ENCODE measurements around the gene PTPRM. TPM values are rescaled to one million over a fixed set of nuclear protein-coding genes. Genes with fewer than 3 reads are reported as not detected.
A peak's percentile ranks its signal among the peaks of the same experiment; 100 is the strongest.

PTPRM gene
- total and polyA plus RNA-seq, 2 donors: 37.3 to 55.6 TPM

- no peak overlapping the region for H3K27ac ChIP-seq (ENCODE audit: low read depth in 1 of 2, low read length in 1 of 2)
- no peak overlapping the region for H3K4me3 ChIP-seq (ENCODE audit: low read length in 2 of 2)
- no peak for DNase-seq (ENCODE audit: low read depth in 6 of 9, low spot score in 9 of 9)
- no peaks in the 10 kb centered on the region for H3K27me3 ChIP-seq (ENCODE audit: control insufficient read depth in 2 of 2, insufficient read depth in 1 of 2, low read length in 1 of 2)
- H3K9me3 ChIP-seq (ENCODE audit: control insufficient read depth in 2 of 2, insufficient read depth in 1 of 2, low read length in 1 of 2): peaks cover 0 to 6% of the 10 kb centered on the region in 2 donors
- no peaks in the 10 kb centered on the region for H3K4me1 ChIP-seq (ENCODE audit: control insufficient read depth in 2 of 2, insufficient read depth in 2 of 2, low read length in 2 of 2)
- peaks cover 0 to 5% of the 10 kb centered on the region in 2 donors for H3K36me3 ChIP-seq (ENCODE audit: control insufficient read depth in 2 of 2, insufficient read depth in 2 of 2, low read length in 1 of 2)
- 97% methylated on average over 4 of the region's 4 CpGs for WGBS
Measured at GRCh38 chr18:7940971-7941370, 373.9 kb downstream of the PTPRM start.

GRCh38 chr18:7941533-7941932 is 374.4 kb downstream of the PTPRM start:
- H3K27me3 ChIP-seq (ENCODE audit: control insufficient read depth in 2 of 2, insufficient read depth in 1 of 2, low read length in 1 of 2): no peaks in the 10 kb centered on the region
- peak in 1 of 9 donors; percentile 10 for DNase-seq (ENCODE audit: low read depth in 6 of 9, low spot score in 9 of 9)
- H3K4me1 ChIP-seq (ENCODE audit: control insufficient read depth in 2 of 2, insufficient read depth in 2 of 2, low read length in 2 of 2): no peaks in the 10 kb centered on the region
- WGBS: 94% methylated on average over 6 of the region's 6 CpGs
- no peak overlapping the region for H3K27ac ChIP-seq (ENCODE audit: low read depth in 1 of 2, low read length in 1 of 2)
- H3K4me3 ChIP-seq (ENCODE audit: low read length in 2 of 2): no peak overlapping the region
- peaks cover 0 to 5% of the 10 kb centered on the region in 2 donors for H3K36me3 ChIP-seq (ENCODE audit: control insufficient read depth in 2 of 2, insufficient read depth in 2 of 2, low read length in 1 of 2)
- peaks cover 0 to 1% of the 10 kb centered on the region in 2 donors for H3K9me3 ChIP-seq (ENCODE audit: control insufficient read depth in 2 of 2, insufficient read depth in 1 of 2, low read length in 1 of 2)

DNA sequence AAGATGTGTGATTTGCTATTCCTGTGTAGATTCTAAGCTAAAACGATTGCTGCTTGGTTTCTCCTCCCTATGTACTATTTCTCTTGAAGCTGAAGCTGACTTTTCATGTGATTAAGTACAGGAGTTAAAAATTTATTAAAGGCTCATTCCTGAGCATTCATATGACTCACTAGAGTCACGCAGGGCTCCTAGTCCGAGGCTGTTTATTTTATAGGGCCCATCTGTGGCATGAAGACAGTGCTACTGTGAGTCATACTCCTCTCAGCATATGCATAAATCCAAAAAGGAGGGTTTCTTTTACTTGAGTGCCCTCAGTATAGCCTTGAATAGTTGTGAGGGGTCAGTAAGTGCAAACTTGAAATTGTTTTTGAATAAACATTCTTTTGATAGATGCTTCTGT is 378.8 kb downstream of the PTPRM start:
- Histone ChIP-seq H3K9me3 (ENCODE audit: control insufficient read depth in 2 of 2, insufficient read depth in 1 of 2, low read length in 1 of 2) (no peaks in the 10 kb centered on the region), H3K4me1 (ENCODE audit: control insufficient read depth in 2 of 2, insufficient read depth in 2 of 2, low read length in 2 of 2) (peaks cover 0 to 11% of the 10 kb centered on the region in 2 donors), H3K4me3 (ENCODE audit: low read length in 2 of 2) (no peak overlapping the region), H3K36me3 (ENCODE audit: control insufficient read depth in 2 of 2, insufficient read depth in 2 of 2, low read length in 1 of 2) (peaks cover 0 to 3% of the 10 kb centered on the region in 2 donors), H3K27ac (ENCODE audit: low read depth in 1 of 2, low read length in 1 of 2) (no peak overlapping the region), H3K27me3 (ENCODE audit: control insufficient read depth in 2 of 2, insufficient read depth in 1 of 2, low read length in 1 of 2) (no peaks in the 10 kb centered on the region)
- WGBS: 96% methylated on average over 3 of the region's 3 CpGs
- DNase-seq (ENCODE audit: low read depth in 6 of 9, low spot score in 9 of 9): no peak

- no peaks in the 10 kb centered on the region for H3K27me3 ChIP-seq (ENCODE audit: control insufficient read depth in 2 of 2, insufficient read depth in 1 of 2, low read length in 1 of 2)
- no peaks in the 10 kb centered on the region for H3K9me3 ChIP-seq (ENCODE audit: control insufficient read depth in 2 of 2, insufficient read depth in 1 of 2, low read length in 1 of 2)
- peak overlapping the region; percentile 16 to 17 for H3K4me3 ChIP-seq (ENCODE audit: low read length in 2 of 2)
- no peak overlapping the region for H3K27ac ChIP-seq (ENCODE audit: low read depth in 1 of 2, low read length in 1 of 2)
- peaks cover 0 to 11% of the 10 kb centered on the region in 2 donors for H3K4me1 ChIP-seq (ENCODE audit: control insufficient read depth in 2 of 2, insufficient read depth in 2 of 2, low read length in 2 of 2)
- 93% methylated on average over 7 of the region's 7 CpGs for WGBS
- DNase-seq (ENCODE audit: low read depth in 6 of 9, low spot score in 9 of 9): peak in 2 of 9 donors; percentile 14 to 52
- H3K36me3 ChIP-seq (ENCODE audit: control insufficient read depth in 2 of 2, insufficient read depth in 2 of 2, low read length in 1 of 2): peaks cover 0 to 3% of the 10 kb centered on the region in 2 donors
Measured at GRCh38 chr18:7946734-7947377, 379.7 kb downstream of the PTPRM start.

DNA sequence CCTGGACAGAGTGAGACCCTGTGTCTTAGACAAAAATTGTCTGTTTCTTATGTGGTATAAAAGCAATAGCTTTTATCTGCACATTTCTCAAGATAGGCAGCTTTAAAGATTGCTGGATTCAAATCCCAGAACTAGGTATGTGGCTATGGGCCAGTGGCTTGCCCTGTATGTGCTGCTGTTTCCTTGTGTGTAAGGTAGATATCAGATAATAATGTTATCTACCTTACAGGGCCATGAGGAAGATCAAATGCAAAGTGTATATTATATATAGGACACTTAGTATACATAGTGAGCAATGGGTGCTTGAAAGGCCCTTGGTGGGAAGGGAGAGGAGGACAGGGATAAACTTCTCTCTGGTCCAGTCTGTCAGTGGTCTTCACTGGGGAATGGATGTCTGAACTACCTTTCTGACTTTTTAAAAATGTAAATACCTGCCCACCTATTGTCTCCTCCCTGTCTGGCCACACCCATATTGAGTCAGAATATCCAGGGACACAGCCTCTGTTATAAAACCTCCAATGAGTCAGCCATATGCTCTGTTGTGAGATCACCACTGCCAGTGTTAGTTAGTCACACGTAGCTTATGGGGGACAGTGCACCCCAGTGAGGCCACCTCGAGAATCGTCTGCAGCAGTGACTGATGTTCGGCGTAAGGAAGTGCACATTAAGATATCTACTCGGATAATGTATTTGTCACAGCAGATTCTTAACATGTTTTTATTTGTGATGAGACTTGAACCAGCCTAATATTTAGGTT is 383.4 kb downstream of the PTPRM start:
- no peak overlapping the region for H3K27ac ChIP-seq (ENCODE audit: low read depth in 1 of 2, low read length in 1 of 2)
- no peak for DNase-seq (ENCODE audit: low read depth in 6 of 9, low spot score in 9 of 9)

GRCh38 chr18:7953095-7953958 is 386.2 kb downstream of the PTPRM start:
- 97% methylated on average over 8 of the region's 8 CpGs for WGBS
- Histone ChIP-seq H3K36me3 (ENCODE audit: control insufficient read depth in 2 of 2, insufficient read depth in 2 of 2, low read length in 1 of 2) (peaks cover 0 to 3% of the 10 kb centered on the region in 2 donors), H3K9me3 (ENCODE audit: control insufficient read depth in 2 of 2, insufficient read depth in 1 of 2, low read length in 1 of 2) (no peaks in the 10 kb centered on the region), H3K4me3 (ENCODE audit: low read length in 2 of 2) (no peak overlapping the region), H3K27ac (ENCODE audit: low read depth in 1 of 2, low read length in 1 of 2) (no peak overlapping the region), H3K4me1 (ENCODE audit: control insufficient read depth in 2 of 2, insufficient read depth in 2 of 2, low read length in 2 of 2) (no peaks in the 10 kb centered on the region), H3K27me3 (ENCODE audit: control insufficient read depth in 2 of 2, insufficient read depth in 1 of 2, low read length in 1 of 2) (no peaks in the 10 kb centered on the region)
- DNase-seq (ENCODE audit: low read depth in 6 of 9, low spot score in 9 of 9): no peak

More for the DNA sequence above, 383.4 kb downstream of the PTPRM start:
- 98% methylated on average over 6 of the region's 6 CpGs for WGBS
- Histone ChIP-seq H3K9me3 (ENCODE audit: control insufficient read depth in 2 of 2, insufficient read depth in 1 of 2, low read length in 1 of 2) (no peaks in the 10 kb centered on the region), H3K27me3 (ENCODE audit: control insufficient read depth in 2 of 2, insufficient read depth in 1 of 2, low read length in 1 of 2) (no peaks in the 10 kb centered on the region), H3K4me1 (ENCODE audit: control insufficient read depth in 2 of 2, insufficient read depth in 2 of 2, low read length in 2 of 2) (peaks cover 0 to 11% of the 10 kb centered on the region in 2 donors), H3K4me3 (ENCODE audit: low read length in 2 of 2) (no peak overlapping the region), H3K36me3 (ENCODE audit: control insufficient read depth in 2 of 2, insufficient read depth in 2 of 2, low read length in 1 of 2) (peaks cover 0 to 3% of the 10 kb centered on the region in 2 donors)

DNA sequence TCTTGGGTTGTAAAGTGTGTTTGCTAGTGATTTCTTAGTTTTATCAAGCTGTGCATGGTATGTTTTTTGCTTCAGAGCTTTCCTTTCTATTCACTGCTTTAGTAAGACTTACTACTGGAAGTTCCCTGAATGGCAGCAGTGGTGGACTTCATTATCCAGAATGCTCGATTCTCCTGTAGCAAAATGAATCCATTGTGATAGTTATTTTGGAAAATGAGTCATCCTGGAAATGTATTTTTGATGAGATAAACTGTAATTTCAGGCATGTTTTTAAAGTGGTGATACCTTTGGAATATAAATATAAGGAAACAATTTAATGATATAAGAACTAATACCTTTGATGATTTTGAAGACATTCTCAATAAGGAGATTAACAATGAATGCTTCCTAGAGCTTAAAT is 387.1 kb downstream of the PTPRM start:
- Histone ChIP-seq H3K27me3 (ENCODE audit: control insufficient read depth in 2 of 2, insufficient read depth in 1 of 2, low read length in 1 of 2) (no peaks in the 10 kb centered on the region), H3K36me3 (ENCODE audit: control insufficient read depth in 2 of 2, insufficient read depth in 2 of 2, low read length in 1 of 2) (no peaks in the 10 kb centered on the region), H3K9me3 (ENCODE audit: control insufficient read depth in 2 of 2, insufficient read depth in 1 of 2, low read length in 1 of 2) (no peaks in the 10 kb centered on the region), H3K4me3 (ENCODE audit: low read length in 2 of 2) (no peak overlapping the region), H3K27ac (ENCODE audit: low read depth in 1 of 2, low read length in 1 of 2) (no peak overlapping the region), H3K4me1 (ENCODE audit: control insufficient read depth in 2 of 2, insufficient read depth in 2 of 2, low read length in 2 of 2) (no peaks in the 10 kb centered on the region)
- 95% methylated on average over 1 of the region's 1 CpG for WGBS
- no peak for DNase-seq (ENCODE audit: low read depth in 6 of 9, low spot score in 9 of 9)

DNA sequence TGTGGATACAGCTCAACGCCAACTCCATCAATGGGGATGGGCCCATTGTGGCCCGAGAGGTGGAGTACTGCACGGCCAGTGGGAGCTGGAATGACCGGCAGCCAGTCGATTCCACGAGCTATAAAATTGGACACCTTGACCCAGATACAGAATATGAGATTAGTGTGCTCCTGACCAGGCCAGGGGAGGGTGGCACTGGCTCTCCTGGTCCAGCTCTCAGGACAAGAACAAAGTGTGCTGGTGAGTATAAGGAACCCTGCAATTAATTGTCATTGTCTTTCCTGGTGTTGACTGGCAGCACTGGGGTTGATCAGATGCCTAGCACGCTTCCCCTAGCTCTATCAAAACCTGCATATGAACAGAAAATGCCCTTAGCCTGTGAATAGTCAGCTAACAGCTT is 388.1 kb downstream of the PTPRM start:
- no peak for DNase-seq (ENCODE audit: low read depth in 6 of 9, low spot score in 9 of 9)
- no peak overlapping the region for H3K4me3 ChIP-seq (ENCODE audit: low read length in 2 of 2)
- H3K9me3 ChIP-seq (ENCODE audit: control insufficient read depth in 2 of 2, insufficient read depth in 1 of 2, low read length in 1 of 2): no peaks in the 10 kb centered on the region
- peaks cover 0 to 3% of the 10 kb centered on the region in 2 donors for H3K4me1 ChIP-seq (ENCODE audit: control insufficient read depth in 2 of 2, insufficient read depth in 2 of 2, low read length in 2 of 2)
- no peak overlapping the region for H3K27ac ChIP-seq (ENCODE audit: low read depth in 1 of 2, low read length in 1 of 2)
- H3K36me3 ChIP-seq (ENCODE audit: control insufficient read depth in 2 of 2, insufficient read depth in 2 of 2, low read length in 1 of 2): no peaks in the 10 kb centered on the region
- H3K27me3 ChIP-seq (ENCODE audit: control insufficient read depth in 2 of 2, insufficient read depth in 1 of 2, low read length in 1 of 2): no peaks in the 10 kb centered on the region
- 89% methylated on average over 7 of the region's 7 CpGs for WGBS

DNA sequence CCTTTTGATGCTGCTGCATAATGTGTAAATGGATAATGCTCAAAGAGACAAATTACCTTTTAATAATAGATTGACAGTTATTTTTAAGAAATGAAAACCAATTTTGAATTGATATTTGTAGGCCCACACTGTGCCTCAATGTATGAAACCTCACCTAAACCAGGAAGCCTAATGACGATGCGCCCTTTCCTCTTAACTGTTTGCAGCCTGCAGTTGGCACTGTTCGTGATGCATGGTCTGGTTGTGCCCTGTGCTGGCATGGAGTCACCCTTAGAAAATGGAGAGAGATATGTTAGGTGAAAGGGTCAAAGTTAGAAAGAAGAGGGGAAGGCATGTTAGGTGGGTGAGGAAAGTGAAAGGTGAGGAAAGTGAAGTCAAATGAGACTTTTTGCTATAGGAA is 390.2 kb downstream of the PTPRM start:
- WGBS: 95% methylated on average over 3 of the region's 3 CpGs
- Histone ChIP-seq H3K4me3 (ENCODE audit: low read length in 2 of 2) (no peak overlapping the region), H3K4me1 (ENCODE audit: control insufficient read depth in 2 of 2, insufficient read depth in 2 of 2, low read length in 2 of 2) (peaks cover 0 to 3% of the 10 kb centered on the region in 2 donors), H3K9me3 (ENCODE audit: control insufficient read depth in 2 of 2, insufficient read depth in 1 of 2, low read length in 1 of 2) (no peaks in the 10 kb centered on the region), H3K27me3 (ENCODE audit: control insufficient read depth in 2 of 2, insufficient read depth in 1 of 2, low read length in 1 of 2) (no peaks in the 10 kb centered on the region), H3K36me3 (ENCODE audit: control insufficient read depth in 2 of 2, insufficient read depth in 2 of 2, low read length in 1 of 2) (no peaks in the 10 kb centered on the region), H3K27ac (ENCODE audit: low read depth in 1 of 2, low read length in 1 of 2) (no peak overlapping the region)
- DNase-seq (ENCODE audit: low read depth in 6 of 9, low spot score in 9 of 9): no peak
